ENCODE results near the gene DNMT1.

The DNMT1 gene

GRCh38 chr19:10091370-10091687 is 103.4 kb downstream of the DNMT1 start:
- 92% methylated on average over 17 of the region's 17 CpGs for WGBS

DNA sequence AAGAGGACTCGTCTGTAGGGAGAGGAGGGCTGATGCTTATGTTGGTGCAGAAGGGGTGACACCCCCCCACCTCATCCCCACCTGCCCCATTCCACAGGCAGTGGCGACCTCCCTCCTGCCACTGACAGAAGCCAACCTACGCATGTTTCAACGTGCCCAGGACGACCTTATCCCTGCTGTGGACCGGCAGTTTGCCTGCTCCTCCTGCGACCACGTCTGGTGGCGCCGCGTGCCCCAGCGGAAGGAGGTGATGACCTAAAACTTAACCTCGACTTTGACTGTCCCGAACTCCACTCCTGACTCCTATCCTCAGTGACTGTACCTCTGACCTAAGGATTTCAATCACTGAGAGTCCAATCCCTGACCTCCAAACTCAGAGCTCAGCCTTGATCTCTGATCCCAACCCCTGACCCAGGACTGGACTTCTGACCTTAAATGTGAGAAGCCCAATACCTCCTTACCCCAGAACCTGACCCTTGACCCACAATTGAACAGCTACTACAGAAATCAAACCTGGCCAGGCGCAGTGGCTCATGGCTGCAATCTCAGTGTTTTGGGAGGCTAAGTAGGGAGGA is 104.9 kb downstream of the DNMT1 start:
- WGBS, result 88% methylated on average over 14 of the region's 15 CpGs
- Histone ChIP-seq H3K4me3 (ENCODE audit: low read length) (no peak overlapping the region), H3K9me3 (ENCODE audit: insufficient read depth, low read depth, low read length) (no peaks in the 10 kb centered on the region), H3K9ac (ENCODE audit: low read depth, low read length) (no peak overlapping the region), H3K27me3 (ENCODE audit: insufficient read depth, low read length) (peaks cover 28% of the 10 kb centered on the region), H3K27ac (ENCODE audit: low read depth, low read length) (no peak overlapping the region), H3K36me3 (ENCODE audit: insufficient read depth, low read length) (peaks cover 5% of the 10 kb centered on the region; the same call in 1 of the 2 replicates), H3K4me1 (ENCODE audit: insufficient read depth, low read length) (no peaks in the 10 kb centered on the region)

More at GRCh38 chr19:10091370-10091687, 103.4 kb downstream of the DNMT1 start:
- no peak overlapping the region for H3K4me3 ChIP-seq (ENCODE audit: low read length)
- H3K4me1 ChIP-seq (ENCODE audit: insufficient read depth, low read length), result no peaks in the 10 kb centered on the region
- no peak overlapping the region for H3K27ac ChIP-seq (ENCODE audit: low read depth, low read length)
- peaks cover 5% of the 10 kb centered on the region; the same call in 1 of the 2 replicates for H3K36me3 ChIP-seq (ENCODE audit: insufficient read depth, low read length)
- peaks cover 28% of the 10 kb centered on the region for H3K27me3 ChIP-seq (ENCODE audit: insufficient read depth, low read length)
- no peak overlapping the region for H3K9ac ChIP-seq (ENCODE audit: low read depth, low read length)
- no peaks in the 10 kb centered on the region; the same call in 1 of the 2 replicates for H3K9me3 ChIP-seq (ENCODE audit: insufficient read depth, low read depth, low read length)

DNA sequence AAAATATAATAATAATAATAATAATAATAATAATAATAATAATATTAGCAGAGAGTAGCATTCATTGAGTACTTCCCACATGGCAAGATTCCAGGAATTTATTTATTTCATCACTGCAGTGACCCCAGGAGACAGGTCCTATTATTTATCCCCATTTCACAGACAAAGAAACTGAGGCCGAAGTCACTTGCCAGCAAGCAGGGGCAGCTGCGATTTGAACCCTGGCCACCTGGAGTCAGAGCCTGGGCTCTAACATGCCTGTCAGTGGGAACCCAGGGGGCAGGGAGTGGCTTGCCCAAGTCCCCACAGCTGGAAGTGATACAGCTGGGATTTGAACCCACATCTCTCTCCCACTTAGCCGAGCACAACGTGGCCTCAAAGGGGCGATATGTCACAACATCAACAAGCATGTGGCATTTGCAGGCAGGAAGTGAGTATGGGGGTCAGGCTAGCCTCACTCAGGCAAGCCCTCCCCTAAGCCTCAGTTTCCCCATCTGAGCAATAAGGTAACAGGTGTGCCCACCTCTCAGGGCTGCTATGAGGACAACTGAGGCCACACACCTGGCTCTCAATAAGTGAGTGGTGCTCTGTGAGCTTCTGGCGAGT is 105.7 kb downstream of the DNMT1 start:
- H3K4me3 ChIP-seq (ENCODE audit: low read length), result no peak overlapping the region
- WGBS, result 92% methylated on average over 6 of the region's 6 CpGs

DNA sequence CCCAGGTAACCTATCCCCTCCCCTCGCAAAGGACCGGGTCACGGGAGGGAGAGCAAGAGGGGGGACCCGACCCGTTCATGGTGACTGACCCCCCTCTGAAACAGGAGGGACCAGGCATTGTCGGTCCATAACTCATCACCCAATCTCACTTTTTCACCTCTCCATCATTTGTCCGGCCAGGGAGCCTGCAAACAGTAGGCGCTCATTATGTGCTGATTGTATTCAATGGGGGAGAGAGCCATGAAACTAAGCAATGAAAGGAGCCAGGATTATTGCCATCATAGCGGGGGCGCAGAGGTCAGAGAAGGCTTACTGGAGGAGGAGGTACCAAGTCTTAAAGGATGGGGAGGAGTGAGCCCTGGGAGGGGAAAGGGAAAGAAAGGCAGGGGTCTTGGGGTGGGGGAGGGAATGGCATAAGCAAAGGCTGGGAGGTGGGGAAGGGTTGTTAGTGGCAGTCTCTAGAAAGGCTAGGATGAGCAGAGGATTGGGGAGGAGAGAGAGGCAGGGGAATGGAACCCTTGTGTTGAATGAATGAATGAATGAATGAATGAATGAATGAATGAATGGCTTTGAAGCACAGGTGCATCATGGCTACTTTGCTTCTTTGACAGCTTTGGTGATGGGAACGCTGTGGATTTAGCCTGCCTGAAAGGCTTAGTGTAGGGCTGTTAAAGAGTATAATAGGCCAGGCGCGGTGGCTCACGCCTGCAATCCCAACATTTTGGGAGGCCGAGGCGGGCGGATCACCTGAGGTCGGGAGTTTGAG is 107.3 kb downstream of the DNMT1 start:
- peaks cover 4% of the 10 kb centered on the region; the same call in 1 of the 2 replicates for H3K36me3 ChIP-seq (ENCODE audit: insufficient read depth, low read length)
- no peaks in the 10 kb centered on the region for H3K4me1 ChIP-seq (ENCODE audit: insufficient read depth, low read length)
- 73% methylated on average over 17 of the region's 18 CpGs for WGBS
- H3K9ac ChIP-seq (ENCODE audit: low read depth, low read length), result no peak overlapping the region
- H3K27ac ChIP-seq (ENCODE audit: low read depth, low read length), result no peak overlapping the region
- H3K9me3 ChIP-seq (ENCODE audit: insufficient read depth, low read depth, low read length), result no peaks in the 10 kb centered on the region
- peaks cover 24% of the 10 kb centered on the region; the same call in 1 of the 2 replicates for H3K27me3 ChIP-seq (ENCODE audit: insufficient read depth, low read length)
- peak overlapping the region; percentile 90 for H3K4me3 ChIP-seq (ENCODE audit: low read length)

More for the DNA sequence above, 105.7 kb downstream of the DNMT1 start:
- Histone ChIP-seq H3K9me3 (ENCODE audit: insufficient read depth, low read depth, low read length) (no peaks in the 10 kb centered on the region), H3K36me3 (ENCODE audit: insufficient read depth, low read length) (peaks cover 5% of the 10 kb centered on the region; the same call in 1 of the 2 replicates), H3K9ac (ENCODE audit: low read depth, low read length) (no peak overlapping the region), H3K27ac (ENCODE audit: low read depth, low read length) (no peak overlapping the region), H3K27me3 (ENCODE audit: insufficient read depth, low read length) (peaks cover 22% of the 10 kb centered on the region; the same call in 1 of the 2 replicates), H3K4me1 (ENCODE audit: insufficient read depth, low read length) (no peaks in the 10 kb centered on the region)

GRCh38 chr19:10086591-10087192 is 108.1 kb downstream of the DNMT1 start:
- Histone ChIP-seq H3K27ac (ENCODE audit: low read depth, low read length) (no peak overlapping the region), H3K4me3 (ENCODE audit: low read length) (peak overlapping the region; percentile 90), H3K27me3 (ENCODE audit: insufficient read depth, low read length) (peaks cover 24% of the 10 kb centered on the region; the same call in 1 of the 2 replicates), H3K4me1 (ENCODE audit: insufficient read depth, low read length) (no peaks in the 10 kb centered on the region), H3K36me3 (ENCODE audit: insufficient read depth, low read length) (no peaks in the 10 kb centered on the region; the same call in 1 of the 2 replicates), H3K9ac (ENCODE audit: low read depth, low read length) (peak overlapping the region; percentile 59; the same call in 1 of the 2 replicates), H3K9me3 (ENCODE audit: insufficient read depth, low read depth, low read length) (no peaks in the 10 kb centered on the region)
- 3% methylated on average over 37 of the region's 43 CpGs for WGBS

GRCh38 chr19:10085641-10086590 is 108.8 kb downstream of the DNMT1 start, which contains the start of gene SHFL:
Gene SHFL, plus strand, starts transcription at chr19:10086317. Its CDS starts 111 bp downstream, at chr19:10086428.
- H3K4me3 ChIP-seq (ENCODE audit: low read length), result peak within 1 kb of the TSS; percentile 90

DNA sequence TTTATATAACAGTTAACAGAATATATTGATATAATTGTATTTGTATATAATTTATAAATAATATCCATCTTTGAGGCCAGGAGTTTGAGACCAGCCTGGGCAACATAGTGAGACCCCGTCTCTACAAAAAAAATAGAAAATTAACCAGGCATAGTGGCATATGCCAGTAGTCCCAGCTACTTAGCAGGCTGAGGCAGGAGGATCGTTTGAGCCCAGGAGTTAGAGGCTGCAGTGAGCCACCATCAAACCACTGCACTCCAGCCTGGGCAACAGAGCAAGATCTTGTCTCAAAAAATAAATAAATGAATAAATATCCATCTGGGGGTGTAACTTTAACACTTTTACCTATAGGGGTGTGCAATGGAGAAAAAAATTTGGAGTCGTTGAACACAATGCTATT is 110.0 kb downstream of the DNMT1 start:
- no peaks in the 10 kb centered on the region; the same call in 1 of the 2 replicates for H3K36me3 ChIP-seq (ENCODE audit: insufficient read depth, low read length)
- no peak overlapping the region for H3K9ac ChIP-seq (ENCODE audit: low read depth, low read length)
- no peaks in the 10 kb centered on the region for H3K4me1 ChIP-seq (ENCODE audit: insufficient read depth, low read length)
- H3K9me3 ChIP-seq (ENCODE audit: insufficient read depth, low read depth, low read length), result no peaks in the 10 kb centered on the region
- no peak overlapping the region for H3K27ac ChIP-seq (ENCODE audit: low read depth, low read length)
- no peak overlapping the region for H3K4me3 ChIP-seq (ENCODE audit: low read length)
- H3K27me3 ChIP-seq (ENCODE audit: insufficient read depth, low read length), result peaks cover 24% of the 10 kb centered on the region; the same call in 1 of the 2 replicates
- 90% methylated on average over 3 of the region's 3 CpGs for WGBS

More at GRCh38 chr19:10085641-10086590, 108.8 kb downstream of the DNMT1 start, which contains the start of gene SHFL:
- no peaks in the 10 kb centered on the region; the same call in 1 of the 2 replicates for H3K36me3 ChIP-seq (ENCODE audit: insufficient read depth, low read length)
- no peaks in the 10 kb centered on the region for H3K4me1 ChIP-seq (ENCODE audit: insufficient read depth, low read length)
- H3K27me3 ChIP-seq (ENCODE audit: insufficient read depth, low read length), result peaks cover 24% of the 10 kb centered on the region; the same call in 1 of the 2 replicates
- H3K9me3 ChIP-seq (ENCODE audit: insufficient read depth, low read depth, low read length), result no peaks in the 10 kb centered on the region
- WGBS, result 3% methylated on average over 81 of the region's 81 CpGs
- peak within 1 kb of the TSS; percentile 59 for H3K9ac ChIP-seq (ENCODE audit: low read depth, low read length)
- no peak within 1 kb of the TSS for H3K27ac ChIP-seq (ENCODE audit: low read depth, low read length)

DNA sequence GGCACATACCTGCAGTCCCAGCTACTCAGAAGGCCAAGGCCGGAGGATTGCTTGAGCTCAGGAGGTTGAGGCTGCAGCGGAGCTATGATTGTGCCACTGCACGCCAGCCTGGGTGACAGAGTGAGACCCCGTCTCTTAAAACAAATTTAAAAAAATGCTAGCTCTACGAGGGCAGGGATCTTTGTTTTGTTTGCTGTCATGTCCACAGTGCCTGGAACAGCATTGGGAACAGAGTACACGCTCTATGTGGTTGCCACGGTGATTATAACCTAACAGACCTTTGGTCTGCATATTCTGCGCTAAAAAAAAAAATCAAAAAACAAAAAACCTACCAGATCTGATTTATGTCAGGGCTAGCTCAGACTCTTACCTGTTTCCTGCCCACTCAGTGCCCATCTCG is 110.8 kb downstream of the DNMT1 start:
- 78% methylated on average over 9 of the region's 9 CpGs for WGBS
- no peak overlapping the region for H3K4me3 ChIP-seq (ENCODE audit: low read length)
- no peak overlapping the region for H3K9ac ChIP-seq (ENCODE audit: low read depth, low read length)
- no peaks in the 10 kb centered on the region for H3K36me3 ChIP-seq (ENCODE audit: insufficient read depth, low read length)
- H3K27ac ChIP-seq (ENCODE audit: low read depth, low read length), result no peak overlapping the region
- H3K9me3 ChIP-seq (ENCODE audit: insufficient read depth, low read depth, low read length), result no peaks in the 10 kb centered on the region
- peaks cover 24% of the 10 kb centered on the region; the same call in 1 of the 2 replicates for H3K27me3 ChIP-seq (ENCODE audit: insufficient read depth, low read length)
- no peaks in the 10 kb centered on the region for H3K4me1 ChIP-seq (ENCODE audit: insufficient read depth, low read length)

Data from HUES64 (cell line).